ENCODE results near the gene DNAJC16.

The DNAJC16 gene

DNA sequence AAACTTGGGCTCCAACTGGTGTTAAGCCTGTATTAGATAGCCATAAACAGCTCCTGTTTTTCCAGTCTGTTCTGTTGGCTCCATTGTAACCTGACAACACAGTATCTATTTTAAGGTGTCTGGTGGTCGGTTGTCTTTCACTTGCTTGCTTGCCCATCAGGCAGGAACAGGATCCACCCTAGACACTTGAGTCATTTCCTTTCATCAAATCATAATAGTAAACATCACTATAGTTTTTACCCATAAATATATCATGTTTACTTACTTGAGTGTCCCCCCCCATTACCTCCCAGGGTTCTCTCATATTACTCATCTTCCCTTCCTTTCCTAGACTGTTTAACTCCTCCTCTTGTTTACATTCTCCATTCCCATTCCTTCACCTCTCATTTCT is 93.5 kb downstream of the DNAJC16 start:
- no peak for DNase-seq (ENCODE audit: low spot score)

DNA sequence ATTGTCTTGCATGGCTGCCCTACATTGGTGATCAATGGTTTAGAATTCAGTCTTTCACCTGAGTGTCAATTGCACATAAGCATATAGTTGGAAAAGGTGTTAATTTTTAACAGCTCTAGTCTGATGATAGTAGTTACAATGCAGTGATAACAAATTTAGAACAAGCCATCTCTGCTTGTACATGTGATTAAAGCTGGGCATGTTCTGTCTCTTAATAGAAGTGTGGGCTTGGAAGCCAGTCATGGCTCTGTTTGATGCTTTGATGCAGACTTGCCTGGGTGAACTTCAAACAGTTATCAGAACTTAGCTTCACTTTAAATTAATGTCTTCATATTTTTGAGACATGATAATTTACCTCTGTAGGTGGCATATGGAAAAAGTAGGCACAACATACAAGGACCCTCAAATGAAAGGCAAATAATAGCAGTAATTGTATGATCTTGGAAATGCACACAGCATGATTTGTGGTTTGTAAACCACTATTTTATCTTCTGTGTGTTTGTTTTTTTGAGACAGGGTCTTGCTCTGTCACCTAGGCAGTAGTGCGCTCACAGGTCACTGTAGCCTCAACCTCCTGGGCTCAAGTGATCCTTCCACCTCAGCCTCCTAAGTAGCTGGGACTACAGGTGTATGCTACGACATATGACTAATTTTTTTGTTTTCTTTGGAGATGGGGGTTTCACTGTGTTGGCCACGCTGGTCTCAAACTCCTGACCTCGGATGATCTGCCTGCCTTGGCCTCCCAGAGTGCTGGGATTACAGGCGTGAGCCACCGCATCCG is 94.4 kb downstream of the DNAJC16 start:
- no peak for DNase-seq (ENCODE audit: low spot score)

DNA sequence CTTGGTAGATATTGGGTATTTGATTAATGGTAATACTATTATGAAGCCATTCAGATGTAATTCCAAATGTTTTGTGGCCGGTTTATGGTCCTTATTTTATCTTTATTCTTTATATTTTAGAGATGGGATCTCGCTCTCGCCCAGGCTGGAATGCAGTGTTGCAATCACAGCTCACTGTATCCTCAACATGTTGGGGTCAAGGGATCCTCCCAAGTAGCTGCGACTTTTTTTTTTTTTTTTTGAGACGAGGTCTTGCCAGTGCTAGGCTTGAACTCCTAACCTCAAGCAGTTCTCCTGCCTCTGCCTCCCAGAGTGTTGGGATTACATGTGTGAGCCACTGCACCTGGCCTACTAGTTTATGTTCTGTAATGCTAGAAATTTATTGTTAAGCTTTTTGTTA is 95.3 kb downstream of the DNAJC16 start:
- DNase-seq (ENCODE audit: low spot score) = no peak

DNA sequence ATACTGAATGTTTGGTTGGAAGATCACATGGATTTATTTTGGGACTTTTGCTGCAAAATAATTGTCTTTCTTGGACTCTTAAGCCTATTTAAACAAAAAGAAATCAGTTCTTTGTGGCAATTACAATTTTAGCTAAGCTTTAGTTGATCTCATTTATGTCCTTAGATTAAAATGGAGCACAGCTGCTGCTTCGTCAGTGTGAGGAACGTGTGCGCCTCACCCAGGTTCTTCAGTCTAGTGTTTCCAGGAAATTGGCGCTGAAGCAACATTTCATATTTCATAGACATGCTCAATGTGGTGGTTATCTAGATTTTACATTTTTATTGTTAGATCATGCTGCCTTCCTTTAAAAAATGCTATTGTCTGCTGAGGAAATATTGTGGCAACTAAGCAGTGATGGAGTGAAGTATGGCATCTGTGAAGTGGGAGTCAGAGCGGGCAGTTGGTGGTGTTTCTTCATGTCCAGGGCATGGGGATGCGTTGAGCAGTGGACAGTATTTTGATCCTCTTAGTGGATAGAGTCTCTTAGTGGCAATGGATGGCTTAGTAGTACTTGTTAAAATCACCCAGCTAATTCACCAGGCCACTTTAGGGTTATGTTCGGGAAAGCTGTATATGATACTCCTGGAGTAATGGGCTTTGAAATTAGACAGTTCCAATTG is 96.2 kb downstream of the DNAJC16 start:
- no peak for DNase-seq (ENCODE audit: low spot score)

DNA sequence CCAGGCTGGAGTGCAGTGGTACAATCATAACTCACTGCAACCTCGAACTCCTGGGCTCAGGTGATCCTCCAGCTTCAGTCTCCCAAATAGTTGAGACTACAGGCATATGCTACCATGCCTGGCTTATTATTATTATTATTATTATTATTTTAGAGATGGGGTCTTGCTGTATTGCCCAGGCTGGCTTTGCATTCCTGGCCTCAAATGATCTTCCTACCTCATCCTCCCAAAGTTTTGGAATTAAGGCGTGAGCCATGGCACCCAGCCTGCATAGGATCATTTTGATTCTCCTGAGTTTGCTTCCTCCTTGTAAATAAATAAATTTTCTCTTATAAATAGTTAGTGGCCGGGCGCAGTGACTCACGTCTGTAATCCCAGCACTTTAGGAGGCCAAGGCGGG is 96.8 kb downstream of the DNAJC16 start:
- no peak for DNase-seq (ENCODE audit: low spot score)

DNA sequence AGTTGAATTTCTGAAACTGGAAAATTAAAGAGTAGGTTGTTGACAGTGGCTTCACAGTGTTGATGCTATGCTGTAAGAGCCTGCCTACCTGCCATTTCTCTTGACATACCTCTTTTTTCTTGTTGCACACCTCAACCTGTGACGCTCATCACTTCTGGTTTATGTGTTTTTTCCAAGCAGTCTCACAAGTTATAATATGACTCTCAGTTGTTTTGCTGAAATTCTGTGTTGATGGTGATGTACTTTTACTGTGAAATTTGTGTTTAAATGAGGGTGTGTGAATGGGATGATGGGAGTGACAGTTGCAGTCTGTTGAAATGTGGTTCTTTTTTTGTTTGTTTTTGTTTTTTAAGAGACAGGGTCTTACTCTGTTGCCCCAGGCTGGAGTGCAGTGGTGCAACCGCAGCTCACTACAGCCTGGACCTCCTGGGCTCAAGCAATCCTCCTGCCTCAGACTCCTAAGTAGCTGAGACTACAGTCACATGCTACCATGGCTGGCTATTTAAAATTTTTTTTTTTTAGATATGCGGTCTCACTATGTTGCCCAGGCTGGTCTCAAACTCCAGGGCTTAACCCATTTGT is 97.6 kb downstream of the DNAJC16 start:
- no peak for DNase-seq (ENCODE audit: low spot score)

DNA sequence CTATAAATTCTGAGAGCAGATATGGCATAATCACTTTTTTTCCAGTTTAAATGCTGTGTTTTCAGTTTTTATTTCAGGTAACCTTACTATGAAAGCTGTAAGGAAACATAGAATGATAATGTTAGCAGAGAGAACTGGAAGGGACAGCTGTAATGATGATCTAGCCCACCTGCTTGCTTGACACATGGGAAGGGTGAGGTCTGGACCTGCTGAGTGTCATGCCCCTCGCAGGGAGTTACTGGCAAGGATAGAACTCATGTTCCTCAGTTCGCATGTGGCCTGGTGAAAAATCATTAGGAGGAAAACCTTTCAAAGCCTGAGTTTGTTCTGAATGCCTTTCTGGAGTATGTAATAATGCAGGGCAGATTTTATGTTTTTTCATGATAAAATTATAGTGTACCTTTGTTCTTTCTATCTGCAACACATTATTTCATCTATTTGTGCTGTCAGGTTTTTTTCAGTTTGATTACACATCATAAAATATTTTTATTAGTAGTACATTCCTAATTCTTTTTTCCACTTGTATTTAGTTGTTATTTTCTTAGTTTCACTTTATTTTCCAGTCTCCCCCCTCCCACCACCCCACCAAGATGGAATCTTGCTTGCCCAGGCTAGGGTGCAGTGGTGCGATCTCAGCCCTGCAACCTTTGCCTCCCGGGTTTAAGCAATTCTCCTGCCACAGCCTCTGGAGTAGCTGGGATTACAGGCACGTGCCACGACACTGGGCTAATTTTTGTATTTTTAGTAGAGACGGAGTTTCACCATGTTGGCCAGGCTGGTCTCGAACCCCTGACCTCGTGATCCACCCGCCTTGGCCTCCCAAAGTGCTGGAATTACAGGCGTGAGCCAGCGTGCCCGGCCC is 98.6 kb downstream of the DNAJC16 start:
- DNase-seq (ENCODE audit: low spot score) = no peak

Small RNAs within 50 kb of the gene (small RNA-seq; reads per million reads assigned to genes)
- 0 reads per million in 2 experiments for gene CD24P1
- gene RNU7-179P = 0 reads per million in 2 experiments
- 0.03 to 0.18 reads per million in 2 experiments for gene SCARNA21B

All from SK-N-DZ (cell line).